Neuronal stem cell (in vitro differentiated cells): Measurements from ENCODE around the gene SFR1.
A peak's percentile ranks its signal among the peaks of the same experiment; 100 is the strongest.

Source experiments
- DNase-seq: peaks from one replicate; pipeline ENCODE4 v3.0.0-alpha.2; 2013; ENCODE audit warnings: low spot score
- H2AFZ ChIP-seq: one replicate; pipeline ENCODE4 v1.6.1; 2013; ENCODE audit warnings: mild to moderate bottlenecking, low read length, inconsistent platforms
- H2AK5ac ChIP-seq: 2 replicates; pipeline ENCODE4 v1.6.1; 2013; ENCODE audit warnings: low read depth, mild to moderate bottlenecking, inconsistent platforms, low read length, moderate library complexity, mixed read lengths
- H2BK120ac ChIP-seq: 2 replicates; pipeline ENCODE4 v1.6.1; 2013; ENCODE audit warnings: low read depth, mild to moderate bottlenecking, inconsistent platforms, low read length, moderate library complexity, mixed read lengths
- H2BK12ac ChIP-seq: one replicate; pipeline ENCODE4 v1.6.1; 2013; ENCODE audit warnings: low read length, inconsistent platforms
- H2BK15ac ChIP-seq: 2 replicates; pipeline ENCODE4 v1.6.1; 2013; ENCODE audit warnings: mild to moderate bottlenecking, low read length, inconsistent platforms, mixed read lengths
- H2BK5ac ChIP-seq: one replicate; pipeline ENCODE4 v1.6.1; 2013; ENCODE audit warnings: inconsistent platforms, mild to moderate bottlenecking, low read length, moderate library complexity
- H3K14ac ChIP-seq: one replicate; pipeline ENCODE4 v1.6.1; 2013; ENCODE audit warnings: low read length, inconsistent platforms
- H3K18ac ChIP-seq: 2 replicates; pipeline ENCODE4 v1.6.1; 2013; ENCODE audit warnings: low read length, inconsistent platforms
- H3K23ac ChIP-seq: 2 replicates; pipeline ENCODE4 v1.6.1; 2013; ENCODE audit warnings: low read depth, mild to moderate bottlenecking, mixed read lengths, low read length, inconsistent platforms; ENCODE audit not compliant: poor library complexity
- H3K27ac ChIP-seq: replicated peaks from 3 replicates; pipeline ENCODE4 v1.5.1; 2013; ENCODE audit warnings: low read length, inconsistent platforms
- H3K27me3 ChIP-seq, 3 experiments: 2 replicates each; pipeline ENCODE4 v1.6.1; 2013; ENCODE audit warnings: low read length in 3 of 3, mild to moderate bottlenecking in 2 of 3, inconsistent platforms in 1 of 3, low read depth in 1 of 3, mixed read lengths in 1 of 3, moderate library complexity in 1 of 3; ENCODE audit not compliant: control insufficient read depth in 3 of 3, insufficient read depth in 3 of 3
- H3K36me3 ChIP-seq, 2 donors: replicated peaks in 1 of 2; 2 replicates each; pipeline ENCODE4 v1.6.1; 2013; ENCODE audit warnings: low read length in 2 of 2; ENCODE audit not compliant: control insufficient read depth in 2 of 2, insufficient read depth in 2 of 2
- H3K4ac ChIP-seq: 2 replicates; pipeline ENCODE4 v1.6.1; 2013; ENCODE audit warnings: inconsistent platforms, mild to moderate bottlenecking, low read length, moderate library complexity
- H3K4me1 ChIP-seq, 2 donors: 1 replicate in 1 of 2; 2 replicates in 1 of 2; pipeline ENCODE4 v1.6.1; 2013; ENCODE audit warnings: low read length in 2 of 2, low read depth in 1 of 2; ENCODE audit not compliant: control insufficient read depth in 2 of 2, insufficient read depth in 1 of 2
- H3K4me2 ChIP-seq: one replicate; pipeline ENCODE4 v1.6.1; 2013; ENCODE audit warnings: mild to moderate bottlenecking, low read length, inconsistent platforms; ENCODE audit not compliant: insufficient read depth, poor library complexity, severe bottlenecking
- H3K4me3 ChIP-seq, 2 donors: 2 replicates each; pipeline ENCODE4 v1.5.1; 2013; ENCODE audit warnings: low read length in 2 of 2, mild to moderate bottlenecking in 2 of 2, inconsistent platforms in 1 of 2, moderate library complexity in 1 of 2
- H3K79me1 ChIP-seq: one replicate; pipeline ENCODE4 v1.6.1; 2013; ENCODE audit warnings: low read depth, mild to moderate bottlenecking, inconsistent platforms, low read length, moderate library complexity
- H3K9ac ChIP-seq: one replicate; pipeline ENCODE4 v1.6.1; 2013; ENCODE audit warnings: mild to moderate bottlenecking, low read depth, low read length, inconsistent platforms; ENCODE audit not compliant: poor library complexity
- H3K9me3 ChIP-seq, 2 donors: replicated peaks in 1 of 2; 2 replicates each; pipeline versions ENCODE3 to v1.6.1; 2013; ENCODE audit warnings: low read length in 2 of 2, mild to moderate bottlenecking in 2 of 2, inconsistent platforms in 1 of 2, low read depth in 1 of 2, mixed read lengths in 1 of 2, moderate library complexity in 1 of 2; ENCODE audit not compliant: control insufficient read depth in 2 of 2, insufficient read depth in 1 of 2
- H4K8ac ChIP-seq: one replicate; pipeline ENCODE4 v1.6.1; 2013; ENCODE audit warnings: low read depth, mild to moderate bottlenecking, inconsistent platforms, low read length, moderate library complexity
- H4K91ac ChIP-seq: one replicate; pipeline ENCODE4 v1.6.1; 2013; ENCODE audit warnings: low read length, low read depth, mild to moderate bottlenecking, inconsistent platforms; ENCODE audit not compliant: poor library complexity
- whole genome bisulfite sequencing, 2 donors: extraction: QIAGEN DNeasy Blood & Tissue Kit; methylation state at CpG; one replicate each; pipeline ENCODE4 v1.1.7; 2013; ENCODE audit warnings: missing lambda C conversion rate in 2 of 2, mixed read lengths in 1 of 2; ENCODE audit not compliant: insufficient read length in 2 of 2, insufficient replicate concordance in 1 of 2; ENCODE audit errors: extremely low coverage in 2 of 2; 5-methylcytosine and 5-hydroxymethylcytosine counted together

SFR1 gene

DNA sequence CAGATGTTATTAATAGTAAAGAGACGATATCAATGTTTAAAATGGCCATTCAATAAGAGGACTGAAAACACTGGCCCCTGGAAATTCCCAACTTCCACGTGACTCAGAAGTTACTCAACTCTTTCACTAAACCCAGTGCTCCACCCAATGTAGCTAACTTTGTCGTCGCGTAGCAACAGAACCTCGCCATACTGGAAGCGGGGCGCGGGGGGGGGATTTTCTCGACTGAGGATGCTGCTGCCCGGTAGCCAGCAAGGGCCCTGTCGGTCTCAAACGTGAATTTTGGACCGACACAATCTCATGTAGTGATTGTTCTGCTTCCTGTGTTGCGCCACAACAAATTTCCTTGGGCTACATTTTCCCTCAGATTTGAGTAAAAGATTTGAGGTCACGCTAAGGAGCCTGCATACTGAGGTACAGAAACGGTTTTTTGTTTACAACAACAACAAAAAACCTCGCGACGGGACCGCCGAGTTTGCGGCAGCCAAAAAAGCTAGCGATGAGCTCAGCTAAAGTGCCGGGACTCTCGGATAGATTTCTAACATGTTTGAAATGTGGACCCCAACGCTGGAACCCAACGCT lies 977 bp upstream of the SFR1 start:
- peak overlapping the region; percentile 92 for H3K9ac ChIP-seq
- peaks cover 0 to 20% of the 10 kb centered on the region in 2 donors for H3K36me3 ChIP-seq
- no peaks in the 10 kb centered on the region for H3K9me3 ChIP-seq
- H2BK12ac ChIP-seq: no peak overlapping the region
- H3K27me3 ChIP-seq: no peaks in the 10 kb centered on the region
- no peak overlapping the region for H4K91ac ChIP-seq
- H2AFZ ChIP-seq: peak overlapping the region; percentile 94
- no peak overlapping the region for H2BK120ac ChIP-seq
- peak overlapping the region; percentile 79 for H3K4me3 ChIP-seq
- no peak overlapping the region for H4K8ac ChIP-seq
- peak overlapping the region; percentile 98 for H3K18ac ChIP-seq
- DNase-seq: peak; percentile 70
- no peak overlapping the region for H3K23ac ChIP-seq
- WGBS, 2 donors: no CpG with 5 or more reads among the region's 28 CpGs
- H2AK5ac ChIP-seq: no peak overlapping the region
- no peak overlapping the region for H3K14ac ChIP-seq
- no peak overlapping the region for H2BK15ac ChIP-seq
- H3K27ac ChIP-seq: peak overlapping the region; percentile 99
- H3K4me1 ChIP-seq: peaks cover 3 to 14% of the 10 kb centered on the region in 2 donors
- no peaks in the 10 kb centered on the region for H3K79me1 ChIP-seq
- peak overlapping the region; percentile 76 for H2BK5ac ChIP-seq
- H3K4ac ChIP-seq: no peak overlapping the region
- peak overlapping the region; percentile 90 for H3K4me2 ChIP-seq

DNA sequence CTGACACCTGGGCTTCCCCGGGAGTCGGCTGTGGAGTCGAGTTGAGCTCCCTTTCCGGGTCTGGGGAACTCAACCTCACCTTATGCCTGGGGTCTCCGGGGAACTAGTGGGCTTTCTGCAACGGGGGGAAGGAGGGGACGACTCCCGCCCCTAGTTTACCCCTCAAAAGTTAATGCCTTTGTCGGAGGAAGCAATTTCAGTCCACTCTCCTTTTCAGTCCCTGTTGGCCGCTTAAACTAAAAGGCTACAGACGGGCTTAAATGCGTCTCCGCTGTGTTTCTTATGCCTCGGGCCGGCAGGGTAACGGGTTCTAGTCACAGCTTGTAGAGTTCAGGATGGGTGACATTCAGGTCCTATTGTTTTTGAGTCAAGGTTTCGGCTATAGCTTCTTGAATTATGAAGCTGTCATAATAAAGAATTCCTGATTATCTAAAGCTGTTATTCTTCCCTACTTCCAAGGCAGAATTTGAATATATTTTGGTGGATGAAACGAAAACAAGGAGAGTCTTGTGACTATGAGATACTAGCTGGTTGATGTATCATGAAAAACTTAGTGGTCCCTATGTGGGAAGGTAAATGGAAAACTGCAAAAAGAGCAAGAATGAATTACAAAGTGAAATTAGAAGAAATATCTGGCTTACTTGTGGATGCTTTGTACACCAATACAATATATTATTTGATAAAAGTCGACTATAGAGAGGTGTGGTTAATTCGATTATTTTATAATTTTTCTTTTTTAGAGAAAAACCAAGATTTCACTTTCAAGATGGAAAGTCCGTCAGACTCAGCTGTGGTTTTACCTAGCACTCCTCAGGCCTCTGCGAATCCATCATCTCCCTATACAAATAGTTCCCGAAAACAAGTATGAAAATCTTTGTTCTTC lies 495 bp downstream of the SFR1 start:
- H3K23ac ChIP-seq: no peak overlapping the region
- H3K4me3 ChIP-seq: peak overlapping the region; percentile 73 to 83
- H2BK5ac ChIP-seq: no peak overlapping the region
- no peak overlapping the region for H2BK120ac ChIP-seq
- H3K79me1 ChIP-seq: no peaks in the 10 kb centered on the region
- no CpG with 5 or more reads among the region's 23 CpGs for WGBS, 2 donors
- H3K18ac ChIP-seq: peak overlapping the region; percentile 49
- no peak overlapping the region for H3K9ac ChIP-seq
- DNase-seq: no peak
- H3K4me1 ChIP-seq: peaks cover 8 to 14% of the 10 kb centered on the region in 2 donors
- H3K14ac ChIP-seq: no peak overlapping the region
- H3K36me3 ChIP-seq: peaks cover 0 to 25% of the 10 kb centered on the region in 2 donors
- no peak overlapping the region for H2AK5ac ChIP-seq
- no peak overlapping the region for H4K91ac ChIP-seq
- no peaks in the 10 kb centered on the region for H3K9me3 ChIP-seq
- no peaks in the 10 kb centered on the region for H3K27me3 ChIP-seq
- peak overlapping the region; percentile 84 for H3K27ac ChIP-seq
- peak overlapping the region; percentile 68 for H3K4me2 ChIP-seq
- H4K8ac ChIP-seq: no peak overlapping the region
- peak overlapping the region; percentile 89 for H2AFZ ChIP-seq
- H2BK12ac ChIP-seq: no peak overlapping the region
- no peak overlapping the region for H2BK15ac ChIP-seq
- H3K4ac ChIP-seq: no peak overlapping the region

DNA sequence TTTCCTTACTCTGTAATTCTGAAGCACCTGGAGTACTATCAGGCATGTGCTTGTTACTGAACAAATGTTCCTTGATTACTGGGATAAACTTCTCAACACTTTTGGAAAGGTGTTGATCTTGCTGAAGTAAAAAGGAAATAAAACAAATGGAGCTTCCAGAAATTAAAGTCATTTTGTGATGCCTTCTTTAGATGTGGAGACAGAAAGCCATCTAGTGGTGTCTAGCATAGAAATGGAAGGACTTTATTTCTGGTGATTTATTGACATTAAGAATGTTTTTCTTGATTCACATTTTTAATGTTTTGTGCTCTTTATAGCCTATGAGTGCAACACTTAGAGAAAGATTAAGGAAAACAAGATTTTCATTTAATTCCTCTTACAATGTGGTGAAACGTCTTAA lies 1.4 kb downstream of the SFR1 start:
- peaks cover 0 to 25% of the 10 kb centered on the region in 2 donors for H3K36me3 ChIP-seq
- no peak overlapping the region for H3K4me2 ChIP-seq
- H3K9me3 ChIP-seq: no peaks in the 10 kb centered on the region
- no peak overlapping the region for H3K23ac ChIP-seq
- no peak overlapping the region for H3K18ac ChIP-seq
- WGBS, 2 donors: no CpG with 5 or more reads among the region's 1 CpG
- no peak overlapping the region for H2AK5ac ChIP-seq
- no peak overlapping the region for H2AFZ ChIP-seq
- no peak overlapping the region for H2BK12ac ChIP-seq
- no peak overlapping the region for H2BK120ac ChIP-seq
- no peak overlapping the region for H3K27ac ChIP-seq
- H2BK5ac ChIP-seq: no peak overlapping the region
- H3K14ac ChIP-seq: no peak overlapping the region
- H4K91ac ChIP-seq: no peak overlapping the region
- H3K4me3 ChIP-seq: no peak overlapping the region
- no peak overlapping the region for H3K9ac ChIP-seq
- no peaks in the 10 kb centered on the region for H3K27me3 ChIP-seq
- no peak overlapping the region for H3K4ac ChIP-seq
- DNase-seq: no peak
- H4K8ac ChIP-seq: no peak overlapping the region
- no peaks in the 10 kb centered on the region for H3K79me1 ChIP-seq
- H2BK15ac ChIP-seq: no peak overlapping the region
- peaks cover 8 to 14% of the 10 kb centered on the region in 2 donors for H3K4me1 ChIP-seq

DNA sequence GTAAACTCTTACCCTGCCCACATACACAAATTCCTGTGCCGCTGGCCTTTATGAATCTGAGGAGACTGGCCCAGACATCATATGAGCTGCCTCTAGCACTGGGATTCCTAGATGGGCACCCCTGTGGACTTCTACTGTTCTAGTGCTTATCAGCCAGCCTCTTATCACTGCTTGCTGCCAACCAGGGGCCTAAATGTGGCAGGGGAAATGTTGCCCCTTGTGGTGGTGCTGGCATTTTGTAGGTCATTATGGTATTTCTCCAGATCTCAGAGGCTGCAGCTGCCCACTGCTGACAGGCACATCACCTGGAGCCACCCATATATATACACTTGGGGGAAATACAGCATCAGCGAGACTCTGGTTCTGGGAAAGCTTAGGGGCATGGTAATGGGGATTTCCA lies 5.4 kb downstream of the SFR1 start:
- Histone ChIP-seq H3K79me1 (no peaks in the 10 kb centered on the region), H2BK12ac (no peak overlapping the region)
- WGBS, 2 donors: no CpG with 5 or more reads among the region's 2 CpGs

More for the DNA sequence above, 5.4 kb downstream of the SFR1 start:
- Histone ChIP-seq H3K23ac (no peak overlapping the region), H3K4ac (no peak overlapping the region), H3K4me1 (peaks cover 0 to 5% of the 10 kb centered on the region in 2 donors), H3K27me3 (no peaks in the 10 kb centered on the region), H3K14ac (no peak overlapping the region), H2BK120ac (no peak overlapping the region), H4K91ac (no peak overlapping the region), H4K8ac (no peak overlapping the region), H3K9me3 (no peaks in the 10 kb centered on the region), H3K4me2 (no peak overlapping the region), H3K18ac (no peak overlapping the region), H3K4me3 (no peak overlapping the region), H2BK15ac (no peak overlapping the region), H3K27ac (no peak overlapping the region), H3K36me3 (peaks cover 0 to 25% of the 10 kb centered on the region in 2 donors), H2BK5ac (no peak overlapping the region), H3K9ac (no peak overlapping the region), H2AK5ac (no peak overlapping the region), H2AFZ (no peak overlapping the region)
- DNase-seq: peak; percentile 8
